ENCODE measurements around the gene FRMD4A.

The FRMD4A gene

DNA sequence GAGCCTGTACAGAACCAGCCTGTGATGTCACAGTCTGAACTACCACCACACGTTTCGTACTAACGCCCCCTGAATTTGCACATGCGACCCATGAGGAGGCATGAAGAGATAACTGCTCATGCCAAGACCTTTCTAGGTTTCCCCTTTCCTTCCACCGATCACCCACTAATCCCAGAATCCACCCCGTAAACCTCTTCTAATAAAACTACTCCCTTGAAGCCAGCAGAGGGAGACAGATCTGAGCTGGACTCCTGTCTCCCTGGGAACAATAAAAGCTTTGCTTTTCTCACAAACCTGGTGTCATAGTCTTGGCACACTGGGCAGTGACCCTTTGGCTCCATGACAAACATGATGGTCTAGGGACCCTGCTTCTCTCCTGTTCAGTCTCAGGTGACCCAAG lies 144.5 kb downstream of the FRMD4A start:
- peak; percentile 14 for DNase-seq (ENCODE audit: low spot score)

DNA sequence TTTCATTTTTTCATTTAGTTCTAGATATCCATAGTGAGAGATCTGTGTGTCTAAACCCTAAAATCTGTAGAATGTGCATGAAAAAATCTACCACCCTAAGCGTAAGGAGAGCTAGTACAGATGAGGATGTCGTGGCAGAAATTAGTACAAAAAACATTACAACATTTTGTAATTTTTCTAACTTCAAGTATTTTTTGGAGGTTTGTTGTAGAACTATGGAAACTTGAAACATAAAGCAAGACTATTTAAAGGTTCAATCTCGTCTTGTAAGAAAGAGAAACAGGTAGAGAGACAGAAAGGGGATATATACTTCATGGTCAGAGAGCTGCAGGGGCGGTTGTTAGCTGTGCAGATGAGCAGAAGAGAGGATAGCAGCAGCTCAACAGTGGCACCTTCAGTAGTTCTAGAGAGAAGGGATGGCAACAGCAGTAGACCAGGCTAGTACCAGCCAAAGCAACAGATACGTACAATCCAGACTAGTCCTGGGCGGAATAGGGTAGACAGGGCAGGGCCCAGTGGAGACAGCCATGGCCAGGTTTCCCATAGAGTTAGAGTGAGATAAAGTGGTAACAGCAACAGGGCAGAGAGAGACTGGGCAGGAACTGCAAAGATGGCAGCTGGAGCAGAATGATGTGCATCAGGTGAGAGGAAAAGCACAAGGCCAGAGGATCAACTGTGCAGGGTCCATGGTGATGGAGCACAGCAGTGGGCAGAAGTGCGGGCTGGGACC lies 145.2 kb downstream of the FRMD4A start:
- peak; percentile 83 for DNase-seq (ENCODE audit: low spot score)

DNA sequence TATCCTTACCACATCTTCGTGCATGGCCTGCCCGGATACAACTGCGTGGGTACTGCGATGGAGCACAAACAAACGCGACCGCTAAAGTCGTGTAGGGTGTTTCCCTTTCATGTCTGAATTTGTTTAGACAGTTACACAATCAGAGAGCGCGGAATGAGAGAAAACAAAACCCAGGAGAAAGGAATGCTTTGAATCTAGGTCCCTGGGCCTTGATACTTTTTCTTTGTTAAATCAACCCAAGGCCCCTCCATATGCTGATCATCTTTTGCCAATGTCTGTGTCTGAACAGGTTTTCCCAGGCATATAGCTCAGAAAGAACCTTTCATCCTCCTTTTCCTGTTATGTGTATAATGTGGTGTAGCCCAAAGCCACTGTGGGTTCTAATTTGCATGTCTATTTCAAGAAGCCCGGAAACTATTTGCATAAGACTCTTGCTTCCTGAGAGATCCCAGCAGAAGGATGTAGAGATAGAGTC lies 145.8 kb downstream of the FRMD4A start:
- DNase-seq (ENCODE audit: low spot score): peak; percentile 68

DNA sequence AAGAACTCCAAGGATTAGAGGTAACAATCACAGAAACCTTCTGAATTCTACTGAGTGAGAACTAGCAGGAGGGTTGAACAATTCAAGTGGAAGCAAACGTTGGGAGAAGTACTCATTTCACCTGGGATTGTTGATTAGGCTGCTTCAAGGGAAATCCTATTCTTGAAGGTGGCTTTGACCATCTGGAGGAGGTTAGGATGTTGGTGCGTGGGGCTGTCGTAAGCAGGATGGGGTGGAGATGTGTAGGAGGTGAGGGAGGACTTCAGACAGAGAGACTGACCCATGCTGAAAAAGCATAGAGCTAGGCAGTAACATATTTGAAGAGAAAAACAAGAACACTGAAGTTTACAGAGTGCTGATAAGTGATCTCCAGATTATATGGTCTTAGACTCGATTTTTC lies 147.9 kb downstream of the FRMD4A start:
- no peak for DNase-seq (ENCODE audit: low spot score)

DNA sequence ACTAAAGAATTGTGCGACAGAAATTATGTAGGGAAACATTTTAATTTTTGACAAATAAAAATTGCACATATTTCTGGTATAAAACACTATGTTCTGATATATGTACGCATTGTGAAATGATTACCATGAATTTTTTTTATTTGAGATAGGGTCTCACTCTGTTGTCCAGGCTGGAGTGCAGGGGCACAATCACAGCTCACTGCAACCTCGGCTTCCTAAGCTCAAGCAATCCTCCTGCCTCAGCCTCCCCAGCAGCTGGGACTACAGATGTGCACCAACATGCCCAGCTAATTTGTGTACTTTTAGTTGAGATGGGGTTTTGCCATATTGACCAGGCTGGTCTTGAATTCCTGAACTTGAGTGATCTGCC lies 149.2 kb downstream of the FRMD4A start:
- no peak for DNase-seq (ENCODE audit: low spot score)

DNA sequence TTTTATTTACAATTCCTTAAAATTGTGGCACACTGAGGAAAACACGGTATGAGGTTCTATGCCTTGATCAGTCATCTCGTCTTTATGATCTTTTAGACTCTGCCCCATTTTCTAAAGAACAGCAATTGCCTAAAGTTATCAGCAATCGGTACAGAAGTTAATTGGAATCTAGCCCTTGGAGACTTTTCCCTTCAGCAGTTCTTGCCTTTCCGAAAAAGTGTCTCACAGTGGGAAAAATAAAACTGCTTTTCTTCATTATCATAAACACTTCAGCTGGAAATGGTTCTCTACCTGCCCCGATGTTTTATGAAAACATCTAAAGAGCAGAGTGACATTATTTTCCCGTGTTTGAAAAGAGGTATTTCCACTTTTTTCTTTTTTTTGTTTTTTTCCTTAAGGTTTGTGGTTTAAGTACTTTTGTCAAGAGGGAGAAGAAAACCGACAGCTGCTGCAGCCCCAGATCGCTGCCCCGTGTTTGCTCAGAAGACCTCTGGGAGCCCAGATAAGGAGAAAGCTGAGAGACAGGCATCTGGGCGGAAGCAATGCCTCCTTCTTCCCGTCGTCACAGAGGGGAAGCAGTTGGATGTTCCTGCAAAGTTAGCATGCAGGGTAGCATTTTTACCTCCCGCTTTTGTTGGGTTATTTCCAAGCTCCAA lies 149.7 kb downstream of the FRMD4A start:
- no peak for DNase-seq (ENCODE audit: low spot score)

DNA sequence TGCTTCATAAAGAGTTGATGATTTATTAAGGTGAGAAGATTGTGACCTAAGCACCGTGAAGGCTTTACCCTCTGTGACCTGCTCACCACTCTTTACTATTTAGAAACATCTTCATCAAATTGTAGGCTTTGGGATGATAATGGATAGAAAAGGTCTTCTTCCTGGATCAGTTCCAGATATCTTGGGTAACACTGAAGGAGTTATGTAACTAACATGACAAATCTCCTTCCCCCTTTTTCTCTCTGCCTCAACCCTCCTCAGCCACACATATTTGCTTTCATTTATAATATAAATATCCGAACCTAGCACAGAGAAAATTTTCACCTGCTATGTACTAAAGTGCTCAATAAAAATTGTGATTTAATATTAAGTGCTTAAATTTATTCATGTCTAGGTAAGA lies 151.5 kb downstream of the FRMD4A start:
- no peak for DNase-seq (ENCODE audit: low spot score)

DNA sequence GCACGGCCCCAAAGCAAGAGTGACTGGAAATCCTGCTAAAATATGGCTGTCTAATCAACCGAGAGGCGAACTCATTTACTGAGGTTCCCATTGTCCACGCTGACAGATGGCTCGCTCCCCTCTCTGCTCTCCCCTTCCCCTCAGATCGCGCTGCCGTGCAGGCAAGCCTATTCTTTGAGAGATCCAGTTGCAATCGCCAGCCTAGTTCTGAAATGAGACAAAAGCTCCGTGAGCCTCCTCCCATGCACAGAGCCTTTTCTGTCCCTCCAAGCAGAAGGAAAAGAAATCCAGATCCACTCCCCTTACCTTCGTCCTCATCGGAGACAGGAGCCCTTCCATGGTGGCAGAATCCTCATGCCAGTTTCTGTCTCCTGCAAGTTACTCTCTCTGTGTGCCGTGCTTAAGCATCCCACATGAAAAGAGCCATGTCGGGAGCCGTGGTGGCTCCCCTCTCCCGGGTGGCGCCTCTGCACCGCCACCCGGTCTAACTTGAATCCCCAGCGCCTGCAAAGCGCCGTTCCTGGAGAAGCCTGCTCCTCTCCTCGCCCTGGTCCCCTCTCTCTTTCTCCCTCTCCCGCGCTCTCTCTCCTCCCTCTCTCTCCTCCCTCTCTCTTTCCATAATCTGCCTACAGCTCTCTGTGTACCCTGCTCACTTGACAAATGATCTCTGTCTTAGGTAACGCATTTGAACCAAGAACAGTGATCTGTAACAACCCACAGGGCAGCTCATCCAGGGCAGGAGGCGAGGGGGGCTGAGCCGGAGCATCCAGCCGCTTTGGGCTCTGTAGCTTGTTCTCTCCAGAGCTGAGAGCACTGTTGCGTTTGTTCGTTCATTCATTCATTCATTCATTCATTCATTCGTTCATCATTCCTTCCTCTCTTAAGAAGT lies 156.8 kb downstream of the FRMD4A start:
- no peak for DNase-seq (ENCODE audit: low spot score)

DNA sequence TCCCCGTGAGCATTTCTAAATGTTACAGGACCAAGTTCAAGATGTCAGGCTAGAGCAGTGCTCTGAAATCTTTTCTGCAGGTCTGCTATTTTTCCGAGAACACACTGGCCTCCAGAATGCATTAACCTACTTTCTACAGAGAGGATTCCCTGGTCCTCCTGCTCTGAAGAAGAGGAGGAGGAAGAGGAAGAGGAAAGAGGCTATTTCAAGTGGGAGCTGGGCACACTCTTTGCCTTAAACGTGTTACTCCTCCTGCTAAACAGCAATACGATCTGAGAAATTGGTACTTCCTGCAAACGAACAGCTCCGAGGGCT lies 157.4 kb downstream of the FRMD4A start:
- DNase-seq (ENCODE audit: low spot score): no peak

DNA sequence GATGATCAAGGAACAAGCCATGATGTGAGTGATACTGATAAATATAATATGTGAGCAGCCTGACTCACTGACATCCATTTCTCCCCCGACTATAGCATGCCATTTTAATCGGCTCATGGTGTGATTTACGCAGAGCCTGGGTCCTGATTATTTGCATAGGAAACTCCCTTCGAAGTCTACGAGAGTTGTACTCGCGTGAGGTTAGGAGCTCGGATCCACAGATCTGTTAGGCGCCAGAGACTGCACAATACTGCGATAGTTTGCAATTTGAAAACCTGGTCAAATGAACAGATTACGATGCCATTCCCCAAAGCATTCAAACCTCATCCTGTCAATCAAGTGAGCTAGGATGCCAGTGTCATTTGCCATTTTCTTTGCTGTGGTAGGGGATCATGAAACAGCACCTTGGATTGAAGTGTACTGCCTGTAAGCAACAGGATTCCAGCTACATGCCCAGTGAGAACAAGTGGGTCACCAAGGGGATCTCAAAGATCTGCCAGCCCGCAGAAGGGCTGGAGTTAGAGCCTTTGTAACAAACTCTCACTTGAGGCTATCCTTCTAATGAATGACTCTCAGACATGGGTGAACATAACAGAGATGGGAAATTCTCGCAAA lies 158.3 kb downstream of the FRMD4A start:
- no peak for DNase-seq (ENCODE audit: low spot score)

DNA sequence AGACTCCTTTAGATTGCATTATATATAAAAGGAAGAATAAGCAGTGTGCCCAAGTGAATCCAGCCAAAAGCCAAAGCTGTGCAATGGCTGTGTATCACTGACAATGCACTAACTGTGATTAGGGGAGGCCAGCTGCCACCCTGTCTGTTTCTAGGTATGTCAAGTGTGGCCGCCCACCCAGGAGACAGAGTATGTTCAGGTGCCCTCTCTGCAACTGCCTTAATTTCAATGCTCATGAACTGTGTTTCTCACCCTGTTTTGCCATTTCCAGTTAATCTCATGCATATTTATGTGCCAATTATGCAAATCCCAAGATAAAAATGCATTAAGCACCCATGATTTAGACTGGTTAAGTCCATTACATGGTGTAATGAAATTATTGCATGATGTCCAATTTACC lies 159.4 kb downstream of the FRMD4A start:
- no peak for DNase-seq (ENCODE audit: low spot score)

DNA sequence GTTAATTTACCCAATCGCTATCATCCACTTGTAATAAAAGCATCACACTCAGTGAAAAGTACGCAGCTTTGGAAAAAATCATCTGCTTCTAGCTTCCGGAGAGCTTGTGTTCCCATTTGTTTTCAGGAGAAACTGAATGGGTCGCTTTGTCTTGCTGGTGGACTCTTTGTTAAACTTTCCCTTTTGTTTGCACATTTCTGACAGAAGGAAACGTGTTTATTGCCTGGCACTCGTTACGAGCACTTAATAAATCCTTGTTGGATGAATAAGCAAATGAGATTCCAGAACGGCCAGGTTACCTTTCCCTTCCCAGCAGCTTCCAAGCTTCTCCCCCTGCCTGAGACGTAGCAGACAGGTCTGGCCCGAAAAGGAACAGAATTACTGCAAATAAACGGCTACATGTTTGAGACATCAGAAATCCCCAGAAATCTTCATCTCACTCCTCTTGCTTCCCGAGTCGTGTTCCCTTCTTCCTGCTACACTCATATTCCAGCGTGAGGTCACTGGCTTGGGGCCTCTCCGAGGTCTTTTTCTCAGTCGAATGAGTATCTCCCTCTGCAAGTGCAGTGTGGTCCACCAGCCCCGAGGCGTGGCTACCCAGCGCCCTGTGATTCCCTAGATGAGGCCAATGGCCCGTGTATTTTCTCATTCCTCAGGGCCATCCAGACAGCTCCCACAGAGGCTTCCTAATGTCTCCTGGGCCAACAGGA lies 167.2 kb downstream of the FRMD4A start:
- no peak for DNase-seq (ENCODE audit: low spot score)

DNA sequence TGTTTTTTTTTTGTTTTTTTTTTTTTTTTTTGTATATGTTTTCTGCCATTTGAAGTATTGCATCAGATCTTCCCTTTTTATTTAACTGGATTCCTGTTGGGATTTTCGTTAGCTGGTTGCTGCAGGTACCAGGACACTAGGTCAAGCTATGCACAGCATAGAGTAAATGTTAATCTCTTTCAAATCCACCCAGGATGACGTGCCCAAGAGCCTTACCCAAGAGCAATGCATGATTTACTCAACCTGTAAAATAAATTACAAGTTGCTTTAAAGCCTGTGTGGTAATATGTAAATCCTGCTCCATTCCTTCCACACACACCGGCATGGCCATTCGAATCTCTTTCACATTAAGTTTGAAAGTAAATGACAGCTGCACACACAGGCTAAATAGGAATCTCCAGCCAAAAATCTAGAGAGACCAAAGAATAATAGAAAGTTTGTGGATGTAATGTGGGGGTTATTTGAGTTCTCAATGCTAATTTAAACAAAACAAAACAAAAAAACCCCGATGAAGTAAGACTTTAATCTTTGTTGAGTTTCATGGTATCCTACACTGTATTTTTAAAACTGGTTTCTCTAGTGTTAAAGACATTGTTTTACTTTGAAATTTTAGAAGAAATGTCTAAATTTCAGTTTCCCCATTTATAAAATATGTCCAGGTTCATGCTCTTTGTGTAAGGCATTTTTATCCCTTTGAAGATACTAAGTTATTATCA lies 167.9 kb downstream of the FRMD4A start:
- no peak for DNase-seq (ENCODE audit: low spot score)

DNA sequence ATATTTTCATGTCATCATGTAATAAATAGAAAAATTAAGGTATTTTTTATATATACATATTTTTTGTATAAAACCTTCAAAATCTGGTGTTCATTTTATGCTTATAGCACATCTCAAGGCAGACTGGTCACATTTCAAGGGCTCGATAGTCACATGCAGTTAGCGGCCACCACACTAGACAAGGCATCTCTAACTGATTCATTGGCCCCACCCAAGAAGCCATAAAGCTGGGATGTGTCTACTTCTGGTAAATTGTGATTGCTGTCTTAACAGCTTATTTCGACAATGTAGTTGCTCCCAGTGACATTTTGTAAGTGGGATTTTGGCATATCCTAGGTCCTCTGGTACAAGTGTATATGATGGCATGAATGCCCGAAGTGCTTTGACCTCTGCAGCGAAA lies 168.7 kb downstream of the FRMD4A start:
- DNase-seq (ENCODE audit: low spot score): no peak

DNA sequence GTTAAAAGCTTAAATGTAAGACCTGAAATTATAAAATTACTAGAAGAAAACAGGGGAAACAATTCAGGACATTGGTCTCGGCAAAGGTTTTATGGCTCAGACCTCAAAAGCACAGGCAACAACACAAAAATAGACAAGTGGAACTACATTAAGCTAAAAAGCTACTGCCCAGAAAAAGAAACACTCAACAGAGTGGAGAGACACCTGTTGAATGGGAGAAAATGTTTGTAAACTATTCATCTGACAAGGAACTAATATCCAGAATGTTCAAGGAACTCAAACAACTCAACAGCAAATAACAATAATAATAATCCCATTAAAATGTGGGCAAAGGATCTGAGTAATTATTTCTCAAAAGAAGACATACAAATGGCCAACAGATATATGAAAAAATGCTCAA lies 170.4 kb downstream of the FRMD4A start:
- DNase-seq (ENCODE audit: low spot score): no peak

DNA sequence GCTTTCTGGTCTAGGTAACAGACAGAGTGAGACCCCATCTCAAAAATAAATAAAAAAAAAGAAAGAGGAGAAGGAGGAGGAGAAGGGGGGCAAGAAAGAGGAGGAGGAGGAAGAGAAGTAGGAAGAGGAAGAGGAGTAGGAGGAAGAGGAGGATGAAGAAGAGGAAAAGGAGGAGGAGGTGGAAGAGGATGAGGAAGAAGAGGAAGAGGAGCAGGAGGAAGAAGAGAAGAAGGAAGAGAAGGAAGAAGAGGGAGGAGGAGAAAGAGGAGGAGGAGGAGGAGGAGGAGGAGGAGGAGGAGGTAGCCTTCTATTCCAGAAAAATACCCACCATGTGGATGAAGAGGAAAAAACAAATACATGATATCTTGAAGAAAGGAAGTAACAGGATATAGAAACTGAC lies 172.1 kb downstream of the FRMD4A start:
- no peak for DNase-seq (ENCODE audit: low spot score)

DNA sequence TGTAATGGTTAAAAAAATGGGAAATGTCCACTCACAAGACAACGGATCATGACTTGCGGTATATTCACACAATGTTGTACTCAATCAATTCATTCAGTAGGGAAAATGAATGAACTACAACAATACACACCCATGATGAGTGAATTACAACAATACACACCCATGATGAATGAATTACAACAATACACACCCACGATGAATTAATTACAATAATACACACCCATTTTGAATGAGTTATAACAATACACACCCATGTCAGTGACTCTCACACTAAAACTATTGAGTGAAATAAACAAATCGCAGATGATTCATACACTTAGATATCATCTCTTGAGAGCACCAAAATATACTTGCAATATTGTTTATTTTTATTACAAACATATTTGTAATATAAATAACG lies 174.6 kb downstream of the FRMD4A start:
- no peak for DNase-seq (ENCODE audit: low spot score)

DNA sequence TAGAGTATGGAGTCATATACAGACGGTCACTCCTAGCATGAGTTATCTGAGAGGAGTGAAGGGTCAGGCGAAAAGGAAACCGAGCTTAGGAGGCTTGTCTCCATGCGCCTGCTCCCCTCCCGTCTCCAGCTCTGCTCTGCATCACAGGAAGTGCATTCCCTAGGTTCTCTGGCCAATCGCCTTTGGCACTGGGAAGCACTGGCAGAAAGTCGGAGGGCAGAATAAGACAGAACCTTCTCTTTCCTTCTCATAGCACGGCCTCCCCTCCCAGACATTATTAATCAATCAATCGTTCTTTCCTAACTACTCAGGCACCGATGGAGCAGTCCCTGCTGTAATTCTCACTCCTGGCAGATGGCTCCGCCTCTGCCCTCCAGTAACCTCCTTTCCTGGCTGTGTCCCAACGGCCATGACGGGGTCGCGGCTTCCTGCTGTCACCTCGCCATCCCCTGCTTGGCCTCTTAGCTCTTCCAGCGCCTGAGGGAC lies 177.1 kb downstream of the FRMD4A start:
- DNase-seq (ENCODE audit: low spot score): no peak

DNA sequence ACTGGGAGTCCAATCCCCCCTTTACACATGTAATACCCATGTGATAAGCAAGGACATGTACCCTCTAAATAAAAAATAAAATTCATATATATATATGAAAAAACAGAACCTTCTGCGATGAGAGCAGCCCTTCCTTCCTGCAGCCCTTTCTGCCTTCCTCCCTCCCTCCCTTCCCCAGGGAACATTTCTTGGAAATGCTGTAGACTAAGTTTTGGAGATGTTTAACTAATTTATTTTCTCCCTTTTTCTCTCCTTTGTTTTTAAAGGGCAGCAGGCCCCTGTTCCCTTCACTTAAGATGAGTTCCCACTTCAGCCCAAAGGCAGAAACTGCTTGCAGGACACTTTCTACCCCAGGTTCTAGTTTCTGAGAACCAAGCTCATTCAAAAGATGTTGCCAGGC lies 179.2 kb downstream of the FRMD4A start:
- no peak for DNase-seq (ENCODE audit: low spot score)

DNA sequence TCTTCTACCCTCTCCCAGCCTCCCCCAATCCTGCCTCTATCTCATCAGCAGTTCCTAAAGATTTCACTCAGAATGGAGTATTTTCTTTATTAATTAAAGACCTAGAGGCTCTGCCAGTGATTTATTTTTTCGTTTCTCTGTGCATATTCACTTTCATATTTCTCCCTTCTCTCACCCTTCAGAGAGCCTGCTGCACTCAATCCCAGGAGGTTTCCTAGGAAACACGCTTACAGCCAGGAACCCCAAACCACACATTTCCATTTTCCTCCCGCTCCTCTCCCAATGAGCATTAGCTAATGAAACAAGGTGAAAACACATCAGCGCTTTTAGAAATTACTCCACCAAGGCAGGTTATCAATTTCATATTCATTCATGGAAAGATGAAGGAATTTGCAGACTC lies 180.2 kb downstream of the FRMD4A start:
- no peak for DNase-seq (ENCODE audit: low spot score)

DNA sequence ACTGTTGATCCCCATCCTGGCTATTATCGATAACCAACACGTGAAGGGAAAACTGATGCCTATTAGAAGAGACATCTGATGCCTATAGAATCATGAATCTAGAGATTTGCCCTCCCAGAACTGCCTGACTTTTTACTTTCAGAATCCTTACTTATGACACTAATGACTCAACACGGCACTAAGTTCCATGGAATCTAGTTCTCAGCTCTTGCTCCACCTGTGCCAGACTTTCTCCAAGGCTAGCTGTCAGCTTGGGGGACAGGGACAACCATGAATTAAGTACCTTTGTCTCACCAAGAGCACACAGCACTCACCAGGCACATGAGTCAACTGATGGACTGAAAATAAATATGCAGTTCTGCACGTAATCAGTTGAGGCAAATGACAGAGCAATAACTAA lies 184.2 kb downstream of the FRMD4A start:
- DNase-seq (ENCODE audit: low spot score): no peak
